DOHH2 (cell line): ENCODE data around the gene VIL1.

Experiments used
- EZH2phosphoT487 ChIP-seq: fragments of 200-600 bp; sonication (generic); IDR thresholded peaks from 2 replicates; pipeline ENCODE4 v1.6.1; 2017; ENCODE audit warnings: borderline replicate concordance, mild to moderate bottlenecking, antibody characterized with exemption, low read length, moderate library complexity, mixed read lengths
- TF ChIP-seq, protein P1 (sequence below): fragments of 200-600 bp; sonication (generic); IDR thresholded peaks from one replicate; pipeline ENCODE4 v1.5.1; 2014; ENCODE audit warnings: antibody characterized with exemption, mild to moderate bottlenecking, low read depth, low read length; ENCODE audit not compliant: poor library complexity, severe bottlenecking

DNA sequence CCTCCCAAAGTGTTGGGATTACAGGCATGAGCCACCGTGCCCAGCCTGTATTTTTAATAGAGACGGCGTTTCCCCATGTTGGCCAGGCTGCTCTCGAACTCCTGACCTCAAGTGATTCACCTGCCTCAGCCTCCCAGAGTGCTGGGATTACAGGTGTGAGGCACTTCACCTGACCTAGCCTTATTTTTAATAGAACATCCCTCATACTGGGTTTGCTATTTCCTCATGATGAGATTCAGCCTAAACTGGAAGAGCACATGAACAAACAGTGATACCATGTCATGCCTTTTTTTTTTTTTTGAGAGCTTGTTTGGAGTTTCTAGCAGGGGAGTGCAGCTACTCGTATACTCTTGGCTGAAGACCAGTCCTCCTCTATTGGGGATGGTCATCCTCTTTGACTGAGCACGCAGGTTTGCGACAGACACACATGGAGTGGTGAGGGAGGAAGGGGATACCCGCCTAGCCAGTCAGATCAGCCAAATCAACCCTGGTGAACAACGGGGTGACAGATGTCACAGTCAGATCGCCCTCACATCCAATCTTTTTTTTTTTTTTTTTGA, 81.7 kb downstream of the VIL1 start:
- TF ChIP-seq, protein P1, sequence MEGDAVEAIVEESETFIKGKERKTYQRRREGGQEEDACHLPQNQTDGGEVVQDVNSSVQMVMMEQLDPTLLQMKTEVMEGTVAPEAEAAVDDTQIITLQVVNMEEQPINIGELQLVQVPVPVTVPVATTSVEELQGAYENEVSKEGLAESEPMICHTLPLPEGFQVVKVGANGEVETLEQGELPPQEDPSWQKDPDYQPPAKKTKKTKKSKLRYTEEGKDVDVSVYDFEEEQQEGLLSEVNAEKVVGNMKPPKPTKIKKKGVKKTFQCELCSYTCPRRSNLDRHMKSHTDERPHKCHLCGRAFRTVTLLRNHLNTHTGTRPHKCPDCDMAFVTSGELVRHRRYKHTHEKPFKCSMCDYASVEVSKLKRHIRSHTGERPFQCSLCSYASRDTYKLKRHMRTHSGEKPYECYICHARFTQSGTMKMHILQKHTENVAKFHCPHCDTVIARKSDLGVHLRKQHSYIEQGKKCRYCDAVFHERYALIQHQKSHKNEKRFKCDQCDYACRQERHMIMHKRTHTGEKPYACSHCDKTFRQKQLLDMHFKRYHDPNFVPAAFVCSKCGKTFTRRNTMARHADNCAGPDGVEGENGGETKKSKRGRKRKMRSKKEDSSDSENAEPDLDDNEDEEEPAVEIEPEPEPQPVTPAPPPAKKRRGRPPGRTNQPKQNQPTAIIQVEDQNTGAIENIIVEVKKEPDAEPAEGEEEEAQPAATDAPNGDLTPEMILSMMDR, result no peak
- TF ChIP-seq EZH2phosphoT487, result no peak
